Neural cell (in vitro differentiated cells): Measurements from ENCODE around the gene GAB4. TPM values are rescaled to one million over a fixed set of nuclear protein-coding genes. Genes with fewer than 3 reads are reported as not detected.

Experiments used
- H2AFZ ChIP-seq: fragments of 200-600, 300-800 bp; sonication (generic), shearing (Covaris generic); 2 replicates; pipeline ENCODE4 v1.6.0; 2014; ENCODE audit warnings: low read depth, mild to moderate bottlenecking, antibody characterized with exemption, low read length, moderate library complexity
- H3F3A ChIP-seq: fragments of 200-600 bp; shearing (Covaris generic); 2 replicates; pipeline ENCODE4 v1.6.1; 2016; ENCODE audit warnings: mild to moderate bottlenecking, moderate library complexity, mixed read lengths, antibody characterized with exemption, low read length; ENCODE audit not compliant: insufficient read depth, poor library complexity, severe bottlenecking
- H3K27ac ChIP-seq: fragments of 200-600, 300-800 bp; sonication (generic), shearing (Covaris generic); 2 replicates; pipeline ENCODE4 v1.5.1; 2014; ENCODE audit warnings: mild to moderate bottlenecking, low read length, moderate library complexity
- H3K27me3 ChIP-seq: fragments of 300-800, 200-600 bp; sonication (generic), shearing (Covaris generic); 2 replicates; pipeline ENCODE4 v1.6.0; 2014; ENCODE audit warnings: mild to moderate bottlenecking, low read depth, low read length, moderate library complexity; ENCODE audit not compliant: insufficient read depth
- H3K36me3 ChIP-seq: fragments of 300-800, 200-600 bp; sonication (generic), shearing (Covaris generic); 2 replicates; pipeline ENCODE4 v1.5.1; 2014; ENCODE audit warnings: mild to moderate bottlenecking, antibody characterized with exemption, low read length, moderate library complexity; ENCODE audit not compliant: insufficient read depth
- H3K4me2 ChIP-seq: fragments of 300-800, 200-600 bp; sonication (generic), shearing (Covaris generic); 2 replicates; pipeline ENCODE4 v1.6.0; 2014; ENCODE audit warnings: mild to moderate bottlenecking, low read length
- H3K4me3 ChIP-seq: fragments of 300-800, 200-600 bp; sonication (generic), shearing (Covaris generic); 2 replicates; pipeline ENCODE4 v1.5.1; 2014; ENCODE audit warnings: mild to moderate bottlenecking, low read length, moderate library complexity
- H3K79me2 ChIP-seq: fragments of 200-600 bp; shearing (Covaris generic); replicated peaks from 2 replicates; pipeline ENCODE4 v1.6.0; 2014; ENCODE audit warnings: mild to moderate bottlenecking, low read length, moderate library complexity; ENCODE audit not compliant: insufficient read depth
- H3K9ac ChIP-seq: fragments of 300-800, 200-600 bp; sonication (generic), shearing (Covaris generic); 2 replicates; pipeline ENCODE4 v1.6.1; 2016; ENCODE audit warnings: mild to moderate bottlenecking, low read length, mixed read lengths
- H3K9me2 ChIP-seq: fragments of 200-600 bp; shearing (Covaris generic); 2 replicates; pipeline ENCODE4 v1.6.1; 2016; ENCODE audit warnings: mild to moderate bottlenecking, low read length, mixed read lengths; ENCODE audit not compliant: insufficient read depth
- H3K9me3 ChIP-seq: fragments of 200-600, 300-800 bp; sonication (generic), shearing (Covaris generic); 2 replicates; pipeline ENCODE4 v1.6.1; 2016; ENCODE audit warnings: mild to moderate bottlenecking, mixed run types, low read length, moderate library complexity, mixed read lengths
- H4K20me1 ChIP-seq: fragments of 200-600 bp; shearing (Covaris generic); 2 replicates; pipeline ENCODE4 v1.6.1; 2016; ENCODE audit warnings: mild to moderate bottlenecking, mixed run types; ENCODE audit not compliant: insufficient read depth
- CTCF ChIP-seq: fragments of 450-650 bp; IDR thresholded peaks from 2 replicates; pipeline ENCODE4 v1.5.1; 2014; ENCODE audit warnings: antibody characterized with exemption, mild to moderate bottlenecking, moderate library complexity; ENCODE audit not compliant: poor library complexity, severe bottlenecking
- EP300 ChIP-seq: fragments of 450-650 bp; conservative IDR thresholded peaks from 2 replicates; pipeline ENCODE4 v1.6.1; 2014; ENCODE audit warnings: antibody characterized with exemption, mild to moderate bottlenecking, moderate library complexity; ENCODE audit not compliant: poor library complexity, severe bottlenecking
- EZH2 ChIP-seq: fragments of 200-600, 300-800 bp; shearing (Covaris generic), sonication (generic); IDR thresholded peaks from 2 replicates; pipeline ENCODE4 v1.6.1; 2014; ENCODE audit warnings: antibody characterized with exemption, low read length, borderline replicate concordance, mild to moderate bottlenecking; ENCODE audit not compliant: insufficient read depth, poor library complexity, severe bottlenecking
- MXI1 ChIP-seq: fragments of 450-650 bp; conservative IDR thresholded peaks from 2 replicates; pipeline ENCODE4 v1.6.1; 2014; ENCODE audit warnings: antibody characterized with exemption, mild to moderate bottlenecking; ENCODE audit not compliant: poor library complexity, severe bottlenecking
- POLR2AphosphoS5 ChIP-seq: IDR thresholded peaks from 2 replicates; pipeline ENCODE4 v1.6.1; 2012
- RAD21 ChIP-seq: fragments of 450-650 bp; conservative IDR thresholded peaks from 2 replicates; pipeline ENCODE4 v1.6.1; 2014; ENCODE audit warnings: antibody characterized with exemption, mild to moderate bottlenecking, moderate library complexity
- REST ChIP-seq: IDR thresholded peaks from 2 replicates; pipeline ENCODE4 v1.6.1; 2012; ENCODE audit warnings: borderline replicate concordance
- SMC3 ChIP-seq: fragments of 450-650 bp; conservative IDR thresholded peaks from 2 replicates; pipeline ENCODE4 v1.6.1; 2014; ENCODE audit warnings: antibody characterized with exemption, mild to moderate bottlenecking, moderate library complexity; ENCODE audit not compliant: poor library complexity
- TAF1 ChIP-seq: IDR thresholded peaks from 2 replicates; pipeline ENCODE4 v1.6.1; 2012; ENCODE audit warnings: low read depth
- polyA plus RNA-seq: library from polyadenylated mRNA; depleted of rRNA; stranded (reverse); fragments of >200 nt; gene quantifications from 2 replicates; pipeline ENCODE4 v1.2.3, GENCODE V29; 2014

GAB4 gene
- polyA plus RNA-seq, 1 donor from 2014 or later: not detected

- H3K36me3 ChIP-seq: no peaks in the 10 kb centered on the region
- no peaks in the 10 kb centered on the region for H3K9me2 ChIP-seq
- no peaks in the 10 kb centered on the region for H3K9me3 ChIP-seq
- H3K4me3 ChIP-seq: no peak overlapping the region
- no peaks in the 10 kb centered on the region for H3K79me2 ChIP-seq
- H3K4me2 ChIP-seq: no peak overlapping the region
- no peak overlapping the region for H3K27ac ChIP-seq
- no peaks in the 10 kb centered on the region for H3K27me3 ChIP-seq
- H3F3A ChIP-seq: no peaks in the 10 kb centered on the region
- no peaks in the 10 kb centered on the region for H4K20me1 ChIP-seq
- H2AFZ ChIP-seq: no peak overlapping the region
- TF ChIP-seq TAF1 (no peak), EZH2 (no peak)
- no peak overlapping the region for H3K9ac ChIP-seq
Observed at GRCh38 chr22:16967453-16968217, 40.4 kb downstream of the GAB4 start.

GRCh38 chr22:16966251-16966650 is 41.8 kb downstream of the GAB4 start:
- Histone ChIP-seq H3K79me2 (no peaks in the 10 kb centered on the region), H3K9me3 (no peaks in the 10 kb centered on the region)
- TF ChIP-seq REST: no peak
- no peak for TF ChIP-seq TAF1
- TF ChIP-seq POLR2AphosphoS5: no peak
- no peak for TF ChIP-seq MXI1
- no peak for TF ChIP-seq RAD21
- no peak for TF ChIP-seq EP300
- no peak for TF ChIP-seq EZH2
- no peak for TF ChIP-seq SMC3
- no peak for TF ChIP-seq CTCF

More at GRCh38 chr22:16966251-16966650, 41.8 kb downstream of the GAB4 start:
- Histone ChIP-seq H3K4me3 (no peak overlapping the region), H4K20me1 (no peaks in the 10 kb centered on the region), H3K9ac (no peak overlapping the region), H2AFZ (no peak overlapping the region), H3K27ac (no peak overlapping the region), H3K9me2 (no peaks in the 10 kb centered on the region), H3F3A (no peaks in the 10 kb centered on the region), H3K4me2 (no peak overlapping the region), H3K36me3 (no peaks in the 10 kb centered on the region), H3K27me3 (no peaks in the 10 kb centered on the region)
